Mesenchymal stem cell (in vitro differentiated cells and primary cell): Measurements from ENCODE around the gene SMNDC1. TPM values are rescaled to one million over a fixed set of nuclear protein-coding genes. Genes with fewer than 3 reads are reported as not detected.
A peak's percentile ranks its signal among the peaks of the same experiment; 100 is the strongest.

Source experiments
- DNase-seq: peaks from one replicate; pipeline ENCODE4 v3.0.0-alpha.2; 2013
- H2AFZ ChIP-seq: one replicate; pipeline ENCODE4 v1.6.1; 2013; ENCODE audit warnings: low read depth, mild to moderate bottlenecking, control low read depth, inconsistent platforms, low read length, moderate library complexity
- H2AK5ac ChIP-seq: 2 replicates; pipeline ENCODE4 v1.6.1; 2013; ENCODE audit warnings: low read length, moderate library complexity, mild to moderate bottlenecking, inconsistent platforms; ENCODE audit not compliant: severe bottlenecking
- H2BK120ac ChIP-seq: one replicate; pipeline ENCODE4 v1.6.1; 2013; ENCODE audit warnings: low read depth, mild to moderate bottlenecking, inconsistent platforms, low read length, moderate library complexity
- H2BK12ac ChIP-seq, 2 experiments: one replicate each; pipeline ENCODE4 v1.6.1; 2013; ENCODE audit warnings: inconsistent platforms in 2 of 2, low read length in 2 of 2, mild to moderate bottlenecking in 2 of 2, moderate library complexity in 2 of 2, control low read depth in 1 of 2
- H2BK15ac ChIP-seq: one replicate; pipeline ENCODE4 v1.6.1; 2013; ENCODE audit warnings: mild to moderate bottlenecking, low read depth, inconsistent platforms; ENCODE audit not compliant: poor library complexity, severe bottlenecking
- H2BK5ac ChIP-seq: 2 replicates; pipeline ENCODE4 v1.6.1; 2013; ENCODE audit warnings: low read depth, mild to moderate bottlenecking, low read length, control low read depth, inconsistent platforms; ENCODE audit not compliant: poor library complexity, severe bottlenecking
- H3K14ac ChIP-seq, 2 experiments: one replicate each; pipeline ENCODE4 v1.6.1; 2013; ENCODE audit warnings: inconsistent platforms in 2 of 2, low read length in 2 of 2, control low read depth in 1 of 2, mild to moderate bottlenecking in 1 of 2, moderate library complexity in 1 of 2
- H3K18ac ChIP-seq, 2 experiments: one replicate each; pipeline ENCODE4 v1.6.1; 2013; ENCODE audit warnings: inconsistent platforms in 2 of 2, low read length in 2 of 2, control low read depth in 1 of 2, low read depth in 1 of 2, mild to moderate bottlenecking in 1 of 2
- H3K23ac ChIP-seq, 2 experiments: one replicate each; pipeline ENCODE4 v1.6.1; 2013; ENCODE audit warnings: inconsistent platforms in 2 of 2, low read length in 2 of 2, mild to moderate bottlenecking in 2 of 2, moderate library complexity in 2 of 2, control low read depth in 1 of 2
- H3K27ac ChIP-seq: 2 replicates; pipeline ENCODE4 v1.5.1; 2013; ENCODE audit warnings: mild to moderate bottlenecking, moderate library complexity, low read length, control low read depth, inconsistent platforms; ENCODE audit not compliant: poor library complexity, severe bottlenecking
- H3K27me3 ChIP-seq, 2 experiments: 2 replicates each; pipeline versions ENCODE4 v1.6.1 to v1.7.0; 2013; ENCODE audit warnings: low read length in 2 of 2, mild to moderate bottlenecking in 2 of 2, moderate library complexity in 2 of 2, control low read depth in 1 of 2, inconsistent platforms in 1 of 2; ENCODE audit not compliant: control insufficient read depth in 1 of 2, insufficient read depth in 1 of 2
- H3K36me3 ChIP-seq, 2 experiments: 2 replicates each; pipeline versions ENCODE4 v1.6.1 to v1.7.0; 2013; ENCODE audit warnings: low read length in 2 of 2, control low read depth in 1 of 2, inconsistent platforms in 1 of 2, low read depth in 1 of 2, mild to moderate bottlenecking in 1 of 2; ENCODE audit not compliant: insufficient read depth in 2 of 2, control insufficient read depth in 1 of 2
- H3K4ac ChIP-seq, 2 experiments: one replicate each; pipeline ENCODE4 v1.6.1; 2013; ENCODE audit warnings: inconsistent platforms in 2 of 2, low read length in 2 of 2, mild to moderate bottlenecking in 2 of 2, moderate library complexity in 2 of 2, control low read depth in 1 of 2, low read depth in 1 of 2
- H3K4me1 ChIP-seq: 2 replicates; pipeline ENCODE4 v1.6.1; 2013; ENCODE audit warnings: low read depth, low read length, control low read depth; ENCODE audit not compliant: control insufficient read depth, insufficient read depth
- H3K4me2 ChIP-seq: 2 replicates; pipeline ENCODE4 v1.6.1; 2013; ENCODE audit warnings: low read length, mild to moderate bottlenecking, inconsistent platforms; ENCODE audit not compliant: poor library complexity, severe bottlenecking
- H3K4me3 ChIP-seq, 2 experiments: 2 replicates each; pipeline versions ENCODE4 v1.5.1 to v1.7.0; 2013; ENCODE audit warnings: low read length in 2 of 2, mild to moderate bottlenecking in 2 of 2, control low read depth in 1 of 2, low read depth in 1 of 2; ENCODE audit not compliant: insufficient read depth in 1 of 2
- H3K79me1 ChIP-seq: replicated peaks from 2 replicates; pipeline ENCODE4 v1.6.1; 2013; ENCODE audit warnings: mild to moderate bottlenecking, control low read depth, low read length, inconsistent platforms; ENCODE audit not compliant: poor library complexity, severe bottlenecking
- H3K9ac ChIP-seq: 2 replicates; pipeline ENCODE4 v1.7.0; 2013; ENCODE audit warnings: mild to moderate bottlenecking, low read length, moderate library complexity
- H3K9me3 ChIP-seq: 2 replicates; pipeline ENCODE4 v1.7.0; 2013; ENCODE audit warnings: mild to moderate bottlenecking, low read length; ENCODE audit not compliant: control insufficient read depth
- H4K8ac ChIP-seq: one replicate; pipeline ENCODE4 v1.6.1; 2013; ENCODE audit warnings: inconsistent platforms, mild to moderate bottlenecking, low read length, moderate library complexity
- H4K91ac ChIP-seq: one replicate; pipeline ENCODE4 v1.6.1; 2013; ENCODE audit warnings: mild to moderate bottlenecking, low read length, inconsistent platforms
- WGBS: methylation state at CpG from one replicate; pipeline ENCODE4 v1.1.7; 2013; ENCODE audit warnings: mixed read lengths; 5-methylcytosine and 5-hydroxymethylcytosine counted together
- polyA plus RNA-seq, 2 experiments: library from polyadenylated mRNA; stranded (reverse); fragments of 200-250 nt; gene quantifications; one replicate each; pipeline ENCODE4 v1.2.3, GENCODE V29; 2013

The SMNDC1 gene
- polyA plus RNA-seq (2013, experiment 1 of 2): 27.4 TPM
- 26.1 TPM for polyA plus RNA-seq (2013, experiment 2 of 2)

DNA sequence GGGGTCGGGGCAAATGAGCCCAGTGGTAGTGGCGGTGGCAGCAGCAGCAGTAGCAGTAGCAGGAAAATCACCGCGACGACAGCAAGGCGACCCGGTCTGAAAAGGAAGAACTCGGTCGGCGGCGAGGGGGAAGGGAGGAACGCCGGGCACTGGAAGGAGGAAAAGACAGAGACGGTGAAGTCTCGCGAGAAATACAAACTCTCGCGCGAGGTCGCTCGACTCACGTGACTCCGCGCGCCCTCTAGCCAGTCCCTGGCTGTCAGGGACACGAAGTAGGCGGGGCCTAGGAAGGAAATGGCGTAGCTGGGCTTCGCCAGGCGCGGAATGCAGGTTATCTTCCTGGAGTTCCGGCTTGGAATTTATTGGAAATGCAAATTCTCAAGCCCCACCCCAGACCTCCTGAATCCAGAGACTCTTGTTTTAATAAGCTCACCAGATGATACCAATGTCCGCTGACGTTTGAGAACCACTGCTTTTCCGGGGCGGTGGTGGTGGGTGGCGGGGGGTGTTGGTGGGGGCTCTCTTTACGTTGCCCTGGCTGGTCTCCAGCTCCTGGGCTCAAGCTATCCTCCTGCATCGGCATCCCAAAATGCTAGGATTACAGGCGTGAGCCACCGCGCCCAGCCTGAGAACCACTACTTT lies at the start of gene SMNDC1:
Gene SMNDC1, minus strand, starts transcription at position 141 of the 642 bp plus-strand sequence. CDS start 1,333 bp downstream, outside the sequence.
- peak within 1 kb of the TSS; percentile 80 for H4K91ac ChIP-seq
- H3K4ac ChIP-seq: peak within 1 kb of the TSS in 1 of 2 experiments; percentile 60
- peak within 1 kb of the TSS; percentile 79 to 84 for H3K18ac ChIP-seq
- peak within 1 kb of the TSS; percentile 82 for H4K8ac ChIP-seq
- peak within 1 kb of the TSS; percentile 97 for H2BK120ac ChIP-seq
- no peak within 1 kb of the TSS for H2BK12ac ChIP-seq
- peak within 1 kb of the TSS; percentile 94 for H2BK15ac ChIP-seq
- peak within 1 kb of the TSS in 1 of 2 experiments; percentile 86 for H3K14ac ChIP-seq
- under 1% methylated on average over 32 of the region's 42 CpGs for WGBS
- no peaks in the 10 kb centered on the region for H3K9me3 ChIP-seq
- peak within 1 kb of the TSS; percentile 87 for H2BK5ac ChIP-seq
- peak within 1 kb of the TSS in 1 of 2 experiments; percentile 79 for H3K23ac ChIP-seq
- H2AFZ ChIP-seq: no peak within 1 kb of the TSS
- H3K27ac ChIP-seq: peak within 1 kb of the TSS; percentile 90
- peaks cover 0 to 35% of the 10 kb centered on the region in 2 experiments for H3K36me3 ChIP-seq
- H3K4me3 ChIP-seq: peak within 1 kb of the TSS; percentile 85 to 96
- peak within 1 kb of the TSS; percentile 98 for H3K9ac ChIP-seq
- H3K79me1 ChIP-seq: peaks cover 2% of the 10 kb centered on the region
- peak within 1 kb of the TSS; percentile 84 for H3K4me2 ChIP-seq
- no peak within 1 kb of the TSS for H2AK5ac ChIP-seq
- H3K4me1 ChIP-seq: peaks cover 2% of the 10 kb centered on the region
- DNase-seq: peak; percentile 98
- no peaks in the 10 kb centered on the region for H3K27me3 ChIP-seq

- peak overlapping the region; percentile 11 for H2AK5ac ChIP-seq
- H3K79me1 ChIP-seq: no peaks in the 10 kb centered on the region
- no peak overlapping the region for H2AFZ ChIP-seq
- no peak overlapping the region for H4K8ac ChIP-seq
- H3K4ac ChIP-seq: no peak overlapping the region
- H3K14ac ChIP-seq: no peak overlapping the region
- peak overlapping the region; percentile 85 for H3K9ac ChIP-seq
- no peak overlapping the region for H3K4me2 ChIP-seq
- no peak overlapping the region for H3K23ac ChIP-seq
- no peak overlapping the region for H2BK120ac ChIP-seq
- no peaks in the 10 kb centered on the region for H3K9me3 ChIP-seq
- peak overlapping the region in 1 of 2 experiments; percentile 63 for H3K4me3 ChIP-seq
- H3K4me1 ChIP-seq: peaks cover 37% of the 10 kb centered on the region
- no peak overlapping the region for H2BK5ac ChIP-seq
- H3K36me3 ChIP-seq: no peaks in the 10 kb centered on the region
- no peaks in the 10 kb centered on the region for H3K27me3 ChIP-seq
- no peak overlapping the region for H2BK15ac ChIP-seq
- H4K91ac ChIP-seq: no peak overlapping the region
- H3K18ac ChIP-seq: no peak overlapping the region
- peak overlapping the region in 1 of 2 experiments; percentile 0 for H2BK12ac ChIP-seq
- DNase-seq: peak; percentile 83
- H3K27ac ChIP-seq: peak overlapping the region; percentile 77
- WGBS: 29% methylated on average over 9 of the region's 11 CpGs
These were observed 49.6 kb upstream of the SMNDC1 start for GRCh38 chr10:110354322-110354766.

- Histone ChIP-seq H3K36me3 (no peaks in the 10 kb centered on the region), H3K79me1 (no peaks in the 10 kb centered on the region), H3K14ac (no peak overlapping the region), H3K27me3 (no peaks in the 10 kb centered on the region), H4K8ac (no peak overlapping the region), H3K18ac (no peak overlapping the region), H2BK15ac (no peak overlapping the region), H3K27ac (peak overlapping the region; percentile 77), H3K9ac (peak overlapping the region; percentile 85), H2AK5ac (no peak overlapping the region), H2BK120ac (no peak overlapping the region), H2BK12ac (peak overlapping the region in 1 of 2 experiments; percentile 0), H3K4ac (no peak overlapping the region), H3K4me1 (peaks cover 31% of the 10 kb centered on the region), H2BK5ac (no peak overlapping the region), H3K4me2 (peak overlapping the region; percentile 35), H3K9me3 (no peaks in the 10 kb centered on the region), H3K4me3 (peak overlapping the region in 1 of 2 experiments; percentile 63), H3K23ac (no peak overlapping the region), H2AFZ (no peak overlapping the region), H4K91ac (no peak overlapping the region)
- peak; percentile 95 for DNase-seq
- WGBS: 5% methylated on average over 13 of the region's 14 CpGs
These were observed 48.8 kb upstream of the SMNDC1 start for GRCh38 chr10:110353244-110354119.

DNA sequence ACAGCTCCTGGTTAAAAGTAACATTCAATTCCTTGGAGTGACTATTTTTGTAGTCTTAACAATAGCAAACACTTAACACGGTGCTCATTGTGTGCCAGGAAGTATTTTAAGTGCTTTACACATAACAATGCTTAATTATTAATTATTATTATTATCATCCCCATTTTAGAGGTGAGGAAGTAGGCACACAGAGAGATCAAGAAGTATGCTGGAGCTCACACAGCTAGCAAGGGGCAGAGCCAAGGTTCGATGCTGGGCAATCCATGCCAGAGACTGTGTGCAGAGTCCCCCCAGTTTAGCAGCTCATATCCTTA lies 48.2 kb upstream of the SMNDC1 start:
- no peak overlapping the region for H3K4me2 ChIP-seq
- no peak overlapping the region for H2BK12ac ChIP-seq
- no peak overlapping the region for H2BK5ac ChIP-seq
- no peak overlapping the region for H3K4ac ChIP-seq
- peak overlapping the region in 1 of 2 experiments; percentile 63 for H3K4me3 ChIP-seq
- H3K14ac ChIP-seq: no peak overlapping the region
- H3K18ac ChIP-seq: no peak overlapping the region
- no peak overlapping the region for H2BK15ac ChIP-seq
- no peaks in the 10 kb centered on the region for H3K79me1 ChIP-seq
- H4K91ac ChIP-seq: no peak overlapping the region
- H3K23ac ChIP-seq: no peak overlapping the region
- H4K8ac ChIP-seq: no peak overlapping the region
- H3K36me3 ChIP-seq: no peaks in the 10 kb centered on the region
- 25% methylated on average over 1 of the region's 2 CpGs for WGBS
- H3K27ac ChIP-seq: peak overlapping the region; percentile 77
- no peak overlapping the region for H2BK120ac ChIP-seq
- DNase-seq: no peak
- H2AK5ac ChIP-seq: no peak overlapping the region
- no peaks in the 10 kb centered on the region for H3K9me3 ChIP-seq
- H2AFZ ChIP-seq: no peak overlapping the region
- H3K9ac ChIP-seq: peak overlapping the region; percentile 85
- no peaks in the 10 kb centered on the region for H3K27me3 ChIP-seq
- peaks cover 28% of the 10 kb centered on the region for H3K4me1 ChIP-seq
